Measurements from ENCODE around the gene ZNF580. TPM values are rescaled to one million over a fixed set of nuclear protein-coding genes. Genes with fewer than 3 reads are reported as not detected.

ZNF580 gene
- total RNA-seq, 1 donor from 2014 or later, result 50.9 TPM

- peaks cover 7% of the 10 kb centered on the region for H3K36me3 Mint-ChIP-seq
- no peaks in the 10 kb centered on the region for H3K9me3 Mint-ChIP-seq
- H3K27ac Mint-ChIP-seq, result no peak overlapping the region
- peak overlapping the region; percentile 28 for H3K4me3 Mint-ChIP-seq
- no peaks in the 10 kb centered on the region for H3K27me3 Mint-ChIP-seq (ENCODE audit: low read depth)
- no peak for DNase-seq (ENCODE audit: low spot score in 2 of 2, unreplicated experiment in 2 of 2)
- H3K4me1 Mint-ChIP-seq, result peaks cover 41% of the 10 kb centered on the region
- TF ChIP-seq CTCF (IDR thresholded peaks at IDR 0.05; ENCODE audit: unreplicated experiment), result no peak
Observed at GRCh38 chr19:55637534-55637933, 3.3 kb upstream of the ZNF580 start.

GRCh38 chr19:55638864-55639359, 1.9 kb upstream of the ZNF580 start:
- Mint-ChIP-seq H3K27ac (no peak overlapping the region), H3K4me1 (peaks cover 49% of the 10 kb centered on the region), H3K36me3 (peaks cover 7% of the 10 kb centered on the region), H3K4me3 (no peak overlapping the region), H3K9me3 (no peaks in the 10 kb centered on the region), H3K27me3 (ENCODE audit: low read depth) (no peaks in the 10 kb centered on the region)
- TF ChIP-seq CTCF (IDR thresholded peaks at IDR 0.05; ENCODE audit: unreplicated experiment), result no peak
- DNase-seq (ENCODE audit: low spot score in 2 of 2, unreplicated experiment in 2 of 2), result no peak

- H3K27ac Mint-ChIP-seq, result peak overlapping the region; percentile 96
- no peak for DNase-seq (ENCODE audit: low spot score in 2 of 2, unreplicated experiment in 2 of 2)
- TF ChIP-seq CTCF (IDR thresholded peaks at IDR 0.05; ENCODE audit: unreplicated experiment), result no peak
- H3K27me3 Mint-ChIP-seq (ENCODE audit: low read depth), result no peaks in the 10 kb centered on the region
- peaks cover 7% of the 10 kb centered on the region for H3K36me3 Mint-ChIP-seq
- peaks cover 50% of the 10 kb centered on the region for H3K4me1 Mint-ChIP-seq
- peak overlapping the region; percentile 80 for H3K4me3 Mint-ChIP-seq
- H3K9me3 Mint-ChIP-seq, result no peaks in the 10 kb centered on the region
Observed at GRCh38 chr19:55640043-55640576, 692 bp upstream of the ZNF580 start.

GRCh38 chr19:55641426-55642152, 787 bp downstream of the ZNF580 start:
- peak overlapping the region; percentile 91 for H3K27ac Mint-ChIP-seq
- DNase-seq (ENCODE audit: low spot score in 2 of 2, unreplicated experiment in 2 of 2), result no peak
- no peaks in the 10 kb centered on the region for H3K9me3 Mint-ChIP-seq
- peaks cover 39% of the 10 kb centered on the region for H3K4me1 Mint-ChIP-seq
- peaks cover 7% of the 10 kb centered on the region for H3K36me3 Mint-ChIP-seq
- H3K27me3 Mint-ChIP-seq (ENCODE audit: low read depth), result no peaks in the 10 kb centered on the region
- H3K4me3 Mint-ChIP-seq, result peak overlapping the region; percentile 81
- no peak for TF ChIP-seq CTCF (IDR thresholded peaks at IDR 0.05; ENCODE audit: unreplicated experiment)

- no peak for TF ChIP-seq CTCF (IDR thresholded peaks at IDR 0.05; ENCODE audit: unreplicated experiment)
- no peak for DNase-seq (ENCODE audit: low spot score in 2 of 2, unreplicated experiment in 2 of 2)
- peaks cover 43% of the 10 kb centered on the region for H3K4me1 Mint-ChIP-seq
- H3K27ac Mint-ChIP-seq, result peak overlapping the region; percentile 98
- H3K36me3 Mint-ChIP-seq, result peaks cover 7% of the 10 kb centered on the region
- no peaks in the 10 kb centered on the region for H3K9me3 Mint-ChIP-seq
- peak overlapping the region; percentile 93 for H3K4me3 Mint-ChIP-seq
- no peaks in the 10 kb centered on the region for H3K27me3 Mint-ChIP-seq (ENCODE audit: low read depth)
Observed at GRCh38 chr19:55642153-55643002, 1.6 kb downstream of the ZNF580 start.
